HG03139 (cell line): ENCODE results near the gene OTOS.

Experiments used
- ATAC-seq: cut with Tn5 transposase; IDR thresholded peaks from one replicate; pipeline ENCODE4 v1.9.1; 2021; ENCODE audit not compliant: unreplicated experiment

OTOS gene

DNA sequence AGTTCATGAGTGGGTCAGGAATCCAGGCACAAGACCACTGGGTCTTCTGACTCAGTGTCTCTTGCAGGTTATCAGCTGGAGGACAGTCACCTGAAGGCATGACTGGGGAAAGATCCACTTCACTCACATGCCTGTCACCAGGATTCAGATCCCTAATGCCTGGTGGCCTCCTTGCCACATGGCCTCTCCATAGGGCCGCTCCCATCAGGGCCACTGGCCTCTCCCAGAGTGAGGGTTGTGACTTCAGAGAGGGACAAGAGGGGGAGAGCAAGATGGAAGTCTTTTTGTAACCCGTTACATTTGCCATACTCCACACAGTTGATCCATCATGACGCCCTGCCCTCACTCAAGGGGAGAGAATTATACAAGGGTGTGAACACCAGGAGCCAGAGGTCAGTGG lies 13.0 kb upstream of the OTOS start:
- ATAC-seq: no peak

DNA sequence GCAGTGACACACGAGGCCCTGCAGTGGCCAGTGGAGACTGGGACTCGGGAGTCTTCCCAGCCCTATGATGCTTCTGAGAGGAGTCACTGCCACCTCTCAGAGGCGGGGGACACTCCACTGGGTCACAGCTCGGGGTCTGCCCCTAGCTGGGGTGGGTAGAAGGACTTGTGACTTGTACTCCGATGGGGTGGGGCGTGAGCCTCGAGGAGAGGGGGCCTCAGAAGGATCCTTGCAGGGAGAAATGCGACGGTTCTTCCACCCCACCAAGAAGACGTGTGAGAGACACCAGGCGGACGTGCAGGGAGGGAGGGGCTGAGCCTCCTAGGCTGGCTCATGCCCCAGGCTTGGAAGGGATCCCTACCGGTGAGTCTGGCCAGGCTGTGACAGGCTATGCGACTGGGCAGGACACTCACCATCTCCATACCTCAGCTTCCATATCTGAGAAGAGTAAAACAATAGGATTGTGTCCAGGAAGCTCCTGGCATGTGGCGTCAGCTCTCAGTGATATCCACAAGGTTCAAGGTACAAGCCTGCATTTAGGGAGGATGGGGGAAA lies 11.1 kb upstream of the OTOS start:
- no peak for ATAC-seq

DNA sequence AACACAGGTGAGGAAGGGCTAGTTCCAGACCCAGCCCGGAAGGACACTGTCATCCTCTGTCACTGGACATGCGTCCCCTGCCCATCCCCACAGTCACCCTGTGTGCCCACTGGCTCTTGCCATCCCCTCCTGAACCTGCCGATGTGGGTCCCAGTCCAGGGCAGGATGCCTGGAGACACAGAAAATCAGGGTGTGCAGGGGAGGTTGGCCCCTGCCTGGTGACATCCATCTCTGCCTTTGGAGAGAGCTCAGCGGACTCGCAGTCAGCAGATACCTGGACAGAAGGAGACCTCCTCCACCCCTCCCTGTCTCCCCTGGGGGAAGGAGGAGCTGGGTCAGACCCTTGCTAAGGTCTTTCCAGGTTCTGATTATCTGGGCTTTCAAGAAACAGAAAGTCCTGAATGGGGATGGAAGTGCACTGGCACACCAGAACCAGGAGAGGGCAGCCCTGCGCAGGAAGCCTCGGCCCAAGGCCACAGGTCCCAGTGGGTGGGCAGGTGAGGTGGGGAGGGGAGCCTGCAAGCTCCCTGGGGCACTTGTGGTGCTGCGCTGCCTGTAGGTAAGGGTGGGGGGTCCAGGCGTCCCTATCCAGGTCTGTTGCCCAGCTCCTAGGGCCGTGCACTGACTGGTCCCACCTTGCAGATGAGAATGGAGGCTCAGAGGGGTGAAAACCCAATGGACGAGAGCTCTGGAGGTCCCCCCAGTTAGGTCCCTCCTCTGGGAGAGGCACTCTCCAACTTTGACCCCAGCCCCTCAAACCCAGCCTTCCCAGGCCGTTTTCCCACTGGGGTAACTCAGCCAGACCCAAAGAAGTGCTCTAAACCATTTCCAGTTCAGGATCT lies 9.7 kb upstream of the OTOS start:
- ATAC-seq: no peak

DNA sequence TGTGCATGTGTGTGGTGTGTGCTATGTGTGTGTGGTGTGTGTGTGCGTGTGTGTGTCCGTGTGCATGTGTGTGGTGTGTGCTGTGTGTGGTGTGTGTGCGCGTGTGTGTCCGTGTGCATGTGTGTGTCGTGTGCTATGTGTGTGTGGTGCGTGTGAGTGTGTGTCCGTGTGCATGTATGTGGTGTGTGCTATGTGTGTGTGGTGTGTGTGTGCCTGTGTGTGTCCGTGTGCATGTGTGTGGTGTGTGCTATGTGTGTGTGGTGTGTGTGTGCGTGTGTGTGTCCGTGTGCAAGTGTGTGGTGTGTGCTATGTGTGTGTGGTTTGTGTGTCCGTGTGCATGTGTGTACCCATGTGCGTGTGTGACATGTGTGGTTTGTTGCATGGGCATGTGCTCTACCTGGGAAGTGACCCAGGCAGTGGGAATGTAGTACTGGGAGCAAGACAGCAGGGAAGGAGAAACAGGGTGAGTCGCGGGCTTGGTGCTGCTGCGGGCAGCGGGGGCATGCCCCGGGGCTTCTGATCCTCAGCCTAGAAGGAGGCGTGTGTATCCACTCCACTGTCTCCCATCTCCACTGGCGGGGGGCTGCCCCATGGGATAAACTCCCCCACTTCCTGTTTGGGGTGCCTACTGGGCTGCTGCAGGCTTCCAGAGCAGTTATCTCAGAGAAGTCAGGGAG lies 7.6 kb upstream of the OTOS start:
- no peak for ATAC-seq

DNA sequence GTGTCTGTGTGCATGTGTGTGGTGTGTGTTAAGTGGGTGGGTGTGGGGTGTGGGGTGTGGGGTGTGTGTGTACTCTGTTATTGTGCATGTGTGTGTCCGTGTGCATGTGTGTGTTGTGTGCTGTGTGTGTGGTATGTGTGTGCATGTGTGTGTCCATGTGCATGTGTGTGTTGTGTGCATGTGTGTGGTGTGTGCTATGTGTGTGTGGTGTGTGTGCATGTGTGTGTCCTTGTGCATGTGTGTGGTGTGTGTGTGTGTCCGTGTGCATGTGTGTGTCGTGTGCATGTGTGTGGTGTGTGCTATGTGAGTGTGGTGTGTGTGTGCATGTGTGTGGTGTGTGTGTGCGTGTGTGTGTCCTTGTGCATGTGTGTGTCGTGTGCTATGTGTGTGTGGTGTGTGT lies 6.9 kb upstream of the OTOS start:
- ATAC-seq: no peak

DNA sequence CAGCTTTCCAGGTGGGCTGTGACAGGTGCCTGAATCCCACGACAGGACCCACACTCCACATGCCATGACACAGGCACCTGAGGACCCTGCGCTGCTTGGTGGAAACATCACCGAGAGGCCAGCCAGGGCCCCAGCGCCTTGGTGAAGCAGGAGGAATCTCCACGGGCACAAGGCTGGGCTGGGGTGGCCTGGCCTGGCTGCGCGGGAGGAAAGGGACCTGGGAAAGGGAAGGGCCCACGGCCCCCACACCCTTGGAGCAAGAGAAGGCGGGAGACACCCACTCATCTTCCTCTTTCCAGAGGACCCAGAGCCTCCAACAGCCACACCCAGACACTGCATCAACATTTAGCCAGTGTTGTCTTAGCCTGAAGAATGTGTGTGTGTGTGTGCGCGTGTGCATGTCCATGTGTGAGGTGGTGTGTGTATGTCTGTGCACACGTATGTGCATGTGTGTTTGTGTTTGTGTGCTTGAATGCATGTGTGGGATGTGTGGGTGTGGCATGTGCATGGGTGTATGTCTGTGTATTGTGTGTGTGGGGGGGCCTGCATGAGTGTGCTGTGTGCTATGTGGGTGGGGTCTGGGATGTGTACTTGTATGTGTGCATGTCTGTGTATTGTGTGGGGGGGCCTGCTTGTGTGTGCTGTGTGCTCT lies 6.3 kb upstream of the OTOS start:
- ATAC-seq: no peak

DNA sequence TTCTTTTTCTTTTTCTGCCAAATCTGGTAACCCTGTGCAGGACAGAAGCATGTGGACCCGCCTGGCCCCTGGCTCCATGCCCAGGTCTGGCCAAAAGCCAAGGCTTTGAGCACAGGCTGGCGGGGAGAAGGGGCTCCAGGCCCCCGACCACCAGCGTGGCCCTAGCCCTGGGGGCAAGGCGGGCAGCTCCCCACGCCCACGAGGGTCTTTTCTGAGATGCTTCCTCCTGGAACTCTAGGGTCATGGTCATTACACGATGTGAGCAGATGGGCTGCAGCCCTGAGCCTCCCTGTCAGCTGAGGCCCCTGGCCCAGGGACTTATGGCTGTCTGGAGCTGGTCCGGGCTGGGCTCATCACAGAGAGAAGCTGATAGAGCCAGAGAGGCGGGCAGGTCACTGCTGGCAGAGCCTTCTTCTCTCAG lies 5.7 kb upstream of the OTOS start:
- no peak for ATAC-seq

DNA sequence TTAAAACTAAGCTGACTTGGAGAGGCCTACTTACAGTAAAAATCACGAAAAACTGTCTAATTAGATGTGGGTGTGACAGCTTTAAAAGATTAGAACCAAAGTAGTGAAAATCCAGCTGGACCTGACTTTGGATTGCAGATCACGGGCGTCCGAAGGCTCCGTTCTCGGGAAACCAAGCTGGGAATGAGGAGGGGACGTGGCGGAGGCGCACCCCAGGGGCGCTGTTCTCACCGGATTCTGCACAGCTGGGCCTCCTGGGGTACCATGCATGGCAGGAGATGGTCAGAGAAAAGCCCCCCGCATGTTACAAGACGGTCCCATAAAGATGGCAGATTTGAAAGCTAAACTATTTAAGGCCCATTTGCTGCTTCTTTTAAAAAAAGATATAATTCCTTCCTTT lies 5.0 kb upstream of the OTOS start:
- no peak for ATAC-seq

DNA sequence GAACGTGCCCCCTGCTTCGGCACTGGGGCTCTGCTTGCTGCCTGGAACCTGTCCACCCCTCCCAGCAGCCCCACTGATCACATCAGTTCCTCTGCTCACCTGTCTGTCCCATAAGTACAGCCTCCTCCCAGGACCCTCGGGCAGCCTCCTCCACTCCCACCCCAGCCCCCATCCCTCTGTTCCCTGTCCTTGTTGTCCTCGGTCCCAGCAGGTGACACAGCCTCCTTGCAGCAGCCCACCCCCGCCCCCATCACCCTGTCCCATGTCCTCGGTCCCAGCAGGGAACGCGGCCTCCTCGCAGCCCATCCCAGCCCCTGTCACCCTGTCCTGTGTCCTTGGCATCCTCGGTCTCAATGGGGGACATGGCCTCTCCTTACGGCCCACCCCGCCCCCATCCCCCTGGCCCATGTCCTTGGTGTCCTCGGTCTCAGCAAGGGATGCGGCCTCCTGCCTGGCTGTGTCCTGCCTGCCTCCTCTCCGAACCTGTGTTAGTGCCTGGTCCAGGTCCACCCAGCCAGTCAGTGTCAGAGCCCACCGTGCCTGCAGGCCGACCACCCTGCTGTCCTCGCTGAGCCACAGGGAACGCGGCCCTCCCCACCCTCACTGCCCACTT lies 4.3 kb upstream of the OTOS start:
- ATAC-seq: no peak

DNA sequence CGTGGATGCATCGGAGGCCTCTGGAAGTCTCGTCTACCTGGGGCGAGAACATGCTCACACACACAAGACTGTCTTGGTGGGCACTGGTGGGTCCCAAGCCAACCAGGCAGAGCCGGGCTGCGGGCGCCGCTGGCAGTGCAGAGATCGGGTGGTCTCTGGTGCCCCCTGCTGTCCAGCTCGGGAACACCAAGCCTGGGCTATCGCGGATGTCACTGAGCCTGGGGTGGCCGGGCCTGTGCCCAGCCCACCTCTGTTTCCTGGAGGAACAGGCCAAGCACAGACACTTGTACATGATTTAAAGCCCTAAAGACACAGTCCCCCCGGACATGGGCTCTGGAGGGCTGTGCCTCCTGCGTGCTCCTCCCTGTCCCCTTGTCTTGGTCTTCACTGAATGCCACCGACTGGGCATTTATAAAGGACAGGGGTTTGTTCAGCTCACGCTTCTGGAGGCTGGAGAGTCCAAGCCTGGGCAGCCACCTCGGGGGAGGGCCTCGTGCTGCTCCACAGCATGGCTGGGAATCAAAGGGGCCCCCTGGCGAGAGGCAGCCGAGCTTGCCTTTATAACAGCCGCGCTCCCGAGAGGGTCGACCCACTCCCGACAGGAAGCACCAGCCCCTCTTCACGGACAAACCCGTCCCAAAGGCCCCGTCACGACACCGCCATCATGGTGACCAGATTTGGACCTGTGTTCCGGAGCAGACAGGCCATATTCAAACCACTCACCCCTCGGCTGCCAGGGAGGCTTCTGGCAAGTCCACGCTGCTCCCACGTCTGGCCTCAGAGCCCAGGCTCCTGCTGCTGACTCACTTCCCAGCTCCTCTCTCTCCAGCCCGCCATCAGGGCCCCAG lies 3.6 kb upstream of the OTOS start:
- no peak for ATAC-seq

DNA sequence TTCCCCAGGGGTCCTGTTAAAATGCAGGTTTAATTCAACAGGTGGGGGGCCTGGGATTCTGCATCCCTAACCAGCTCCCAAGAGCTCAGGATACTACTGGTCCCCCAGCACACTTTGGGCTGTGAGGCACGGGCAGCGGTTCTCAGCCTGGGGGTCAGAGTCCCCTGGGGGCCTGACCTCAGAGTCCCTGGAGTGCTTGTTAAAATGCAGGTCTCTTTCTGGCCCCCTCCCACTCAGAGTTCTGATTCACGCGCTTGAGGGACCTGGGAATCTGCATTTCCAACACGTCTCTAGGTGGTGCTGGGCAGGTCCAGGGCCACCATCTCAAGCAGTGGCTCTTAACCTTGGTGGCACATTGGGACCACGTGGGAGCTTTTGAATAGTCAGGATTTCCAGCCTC lies 2.8 kb upstream of the OTOS start:
- no peak for ATAC-seq

DNA sequence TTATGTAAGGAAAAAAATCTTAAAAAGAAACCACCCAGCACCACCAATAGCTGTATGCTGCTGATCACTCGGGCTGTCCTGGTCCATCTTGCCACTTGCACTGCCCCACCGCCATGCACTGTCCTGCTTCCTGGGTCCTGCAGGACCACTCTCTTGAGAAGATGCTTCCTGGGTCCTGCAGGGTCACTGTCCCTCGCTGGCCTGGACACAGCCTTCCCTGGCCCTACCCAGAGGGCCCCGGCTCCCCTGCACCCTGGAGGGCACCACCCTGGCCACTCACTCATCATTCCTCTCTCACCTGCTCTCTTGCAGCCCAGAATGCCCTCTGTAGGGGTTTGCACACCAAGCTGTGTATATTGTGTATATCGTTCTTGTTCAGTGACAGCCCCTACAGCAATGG lies 2.4 kb upstream of the OTOS start:
- no peak for ATAC-seq

DNA sequence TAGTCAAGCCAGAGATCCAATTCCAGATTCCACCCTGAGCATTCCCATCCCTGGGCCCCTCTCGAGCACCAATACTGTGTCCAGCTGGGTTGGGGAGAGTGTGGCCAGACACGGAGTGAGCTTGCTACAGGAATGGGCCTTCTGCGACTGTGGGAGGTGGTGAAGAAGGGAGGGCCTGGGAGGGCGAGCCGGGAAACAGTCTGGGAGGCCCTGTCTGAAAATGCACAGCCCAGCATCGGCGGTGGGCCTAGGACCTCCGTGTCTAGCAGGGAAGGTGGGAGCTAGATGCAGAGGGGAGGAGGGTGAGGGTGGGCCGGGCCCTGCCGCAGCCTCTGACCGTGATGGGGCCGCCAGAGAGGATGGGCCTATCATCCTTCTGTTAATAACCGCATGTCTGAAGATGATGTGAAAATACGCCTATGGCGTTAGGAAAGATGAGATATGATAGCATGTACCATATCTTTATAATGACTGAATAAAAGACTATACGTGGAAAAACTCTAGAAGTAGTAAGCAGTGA lies 1.9 kb upstream of the OTOS start:
- no peak for ATAC-seq

DNA sequence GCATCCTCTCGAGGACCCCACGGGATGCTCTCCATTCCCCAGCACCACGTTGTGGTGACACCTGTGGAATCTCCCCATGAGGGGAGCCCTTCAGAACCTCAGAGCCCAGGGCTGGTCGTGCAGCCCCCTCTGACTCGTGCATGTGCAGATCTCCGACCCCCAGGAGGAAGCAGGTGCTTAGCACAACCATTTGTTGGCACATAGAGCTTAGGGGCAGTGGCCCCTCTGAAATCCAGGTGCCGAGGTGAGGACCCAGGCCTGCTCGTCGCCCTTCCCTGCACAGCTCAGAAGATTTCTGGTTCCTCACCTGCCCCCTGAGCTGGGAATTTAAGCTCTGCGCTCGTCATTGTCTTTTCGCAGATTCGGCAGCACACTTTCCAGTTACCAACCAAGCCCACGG lies 1.3 kb upstream of the OTOS start:
- ATAC-seq: no peak

DNA sequence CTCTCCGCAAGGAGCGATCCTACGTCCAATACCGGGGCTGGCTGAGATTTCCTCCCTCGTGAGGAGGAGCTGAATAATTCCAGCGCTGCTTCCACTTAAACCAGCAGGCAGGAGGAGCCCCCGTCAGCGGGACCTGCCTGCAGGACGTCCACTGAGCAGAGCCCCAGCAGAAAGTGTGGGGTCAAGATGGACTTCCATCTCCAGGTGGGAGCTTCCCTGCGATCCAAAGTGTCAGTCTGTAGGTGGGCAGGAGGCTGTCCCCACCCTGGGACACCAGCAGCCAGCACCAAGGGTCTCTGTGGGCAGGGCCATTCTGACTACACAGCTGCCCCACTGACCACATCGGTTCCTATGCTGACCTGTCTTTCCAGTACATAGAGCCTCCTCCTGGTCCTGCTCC lies 462 bp upstream of the OTOS start:
- no peak for ATAC-seq

DNA sequence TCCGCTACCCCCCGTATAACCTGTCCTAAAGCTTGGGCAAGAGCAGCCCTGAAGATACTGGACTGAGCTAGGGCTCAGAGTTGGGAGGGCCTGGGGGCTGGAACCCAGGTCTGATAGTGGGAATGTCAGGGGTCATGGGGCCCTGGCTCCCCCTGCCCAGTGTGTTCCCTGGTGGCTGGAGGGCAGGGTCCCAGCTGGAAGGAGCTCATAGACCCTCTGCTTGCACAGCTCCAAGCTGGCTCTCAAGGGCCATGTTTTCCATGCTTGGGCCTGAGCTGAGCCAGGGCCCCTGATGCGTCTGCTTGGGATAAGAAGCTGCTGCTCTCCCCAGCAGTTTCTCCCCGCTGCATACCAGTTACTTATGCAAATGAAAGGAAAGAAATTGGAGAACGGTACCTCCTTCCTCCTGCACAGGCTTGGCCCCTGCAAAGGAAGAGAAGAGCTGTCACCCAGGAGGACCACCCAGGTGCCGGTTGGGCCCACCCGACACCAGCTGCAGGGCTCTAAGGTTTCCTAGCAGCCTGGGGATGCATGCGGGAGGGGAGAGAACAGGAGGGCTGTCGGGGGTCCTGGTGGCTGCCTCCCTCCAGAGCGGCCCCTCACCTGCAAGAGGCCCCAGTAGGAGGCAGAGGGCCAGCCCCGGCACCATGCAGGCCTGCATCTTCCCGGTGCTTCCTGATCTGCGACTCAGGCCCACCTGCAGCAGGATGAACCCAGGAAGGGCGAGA lies 628 bp downstream of the OTOS start:
- ATAC-seq: no peak

DNA sequence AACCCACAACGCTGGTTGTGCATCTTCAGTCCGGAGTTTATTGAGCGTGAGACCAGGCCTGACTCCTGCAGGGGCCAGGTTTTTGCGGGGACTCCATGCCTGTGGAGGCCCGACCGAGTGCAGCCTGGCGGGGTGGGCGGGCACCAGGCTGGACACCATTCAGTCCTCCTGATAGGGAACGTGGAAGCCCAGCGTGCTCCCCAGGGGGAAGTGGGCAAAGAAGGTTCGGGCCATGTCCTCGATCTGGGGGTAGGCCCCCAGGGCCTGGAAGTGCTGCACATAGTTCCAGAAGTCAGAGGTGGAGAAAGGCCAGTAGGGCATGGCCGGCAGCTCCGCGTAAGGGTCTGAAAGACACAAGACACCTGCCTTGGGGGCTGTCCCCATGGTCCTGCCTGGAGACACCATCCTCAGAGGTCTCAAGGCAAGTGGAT lies 1.4 kb downstream of the OTOS start:
- ATAC-seq: no peak

DNA sequence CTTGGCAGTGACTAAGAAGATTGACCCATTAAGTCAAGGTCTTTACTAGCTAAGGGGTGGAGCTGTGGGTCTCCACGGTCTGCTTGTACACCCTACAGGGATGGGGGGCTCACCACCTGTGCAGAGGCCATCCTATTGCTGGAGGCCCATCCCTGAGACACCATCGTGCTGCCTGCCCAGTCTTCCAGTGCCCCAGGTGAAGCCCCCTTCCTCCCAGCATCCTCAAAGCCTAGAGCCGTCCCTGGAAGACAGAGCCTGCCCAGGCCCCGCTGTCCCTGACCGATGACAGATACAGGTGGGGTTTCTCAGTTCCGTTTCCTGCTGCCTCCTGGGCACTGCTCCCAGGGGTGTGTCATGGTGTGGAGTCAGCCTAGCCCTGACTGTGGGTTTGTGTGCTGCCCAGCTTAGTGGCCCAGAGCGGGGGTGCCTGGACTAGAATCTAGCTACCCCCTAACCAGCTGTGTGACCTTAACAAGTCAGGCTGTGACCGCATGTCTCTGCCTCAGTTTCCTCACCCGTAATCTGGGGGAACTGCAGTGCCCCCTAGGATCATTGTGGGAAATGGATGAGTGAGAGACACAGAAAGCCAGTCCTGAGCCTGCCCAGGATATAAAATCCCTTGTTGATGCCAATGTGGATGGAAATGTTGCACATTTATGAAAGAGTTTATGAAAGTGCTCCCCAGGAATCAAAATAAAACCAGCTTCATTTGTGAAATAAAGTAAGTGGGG lies 2.0 kb downstream of the OTOS start:
- ATAC-seq: no peak
